Skin of body (tissue), 3 donors: ENCODE data around the gene SLC35B2. TPM values are rescaled to one million over a fixed set of nuclear protein-coding genes. Genes with fewer than 3 reads are reported as not detected.

Source experiments
- DNase-seq: peaks from one replicate; lab custom pipeline; 2025; lab: John Stamatoyannopoulos, UW
- small RNA-seq: library from RNA; depleted of rRNA; stranded (forward); fragments of <200 nt; gene quantifications from one replicate; pipeline ENCODE3, GENCODE V24; 2014; ENCODE audit warnings: low replicate concordance
- total RNA-seq: library from RNA; depleted of rRNA; stranded (reverse); fragments of >200 nt; gene quantifications from one replicate; pipeline ENCODE4 v1.2.3, GENCODE V29; 2014

Gene SLC35B2
- total RNA-seq, 1 donor from 2014 or later, result 26.1 TPM

GRCh38 chr6:44222486-44223318 is 34.6 kb downstream of the SLC35B2 start:
- no peak for DNase-seq

DNA sequence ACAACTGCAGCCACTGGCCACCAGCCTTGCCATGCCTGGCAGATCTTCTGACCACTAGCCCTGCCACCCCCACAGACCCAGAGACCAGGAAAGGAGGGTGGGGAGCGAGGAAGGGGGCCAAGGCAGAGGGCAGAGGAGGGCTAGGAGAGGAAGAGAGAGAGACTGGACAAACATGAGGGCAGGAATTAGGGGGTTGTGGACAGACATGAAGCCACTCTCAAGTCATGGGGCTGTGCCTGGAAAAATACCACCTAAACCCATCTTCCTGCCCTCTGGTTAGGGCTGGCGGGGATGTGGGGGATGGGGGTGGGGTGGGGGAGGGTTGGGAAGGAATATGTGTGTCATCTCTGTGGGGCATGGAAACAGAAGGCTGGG is 35.4 kb downstream of the SLC35B2 start:
- no peak for DNase-seq

GRCh38 chr6:44221291-44221960 is 35.9 kb downstream of the SLC35B2 start:
- DNase-seq, result peak; percentile 29

DNA sequence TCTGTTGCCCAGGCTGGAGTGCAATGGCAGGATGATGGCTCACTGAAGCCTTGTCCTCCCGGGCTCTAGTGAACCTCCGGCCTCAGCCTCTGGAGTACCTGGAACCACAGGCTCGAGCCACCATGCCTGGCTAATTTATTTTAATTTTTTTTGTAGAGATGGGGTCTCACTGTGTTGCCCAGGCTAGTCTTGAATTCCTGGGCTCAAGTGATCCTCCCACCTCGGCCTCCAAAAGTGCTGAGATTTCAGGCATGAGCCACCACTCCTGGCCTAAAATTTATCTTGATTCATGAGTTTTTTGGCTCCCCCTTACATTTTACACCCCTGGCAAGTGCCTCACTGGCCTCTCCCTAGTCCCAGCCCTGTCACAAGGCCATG is 36.4 kb downstream of the SLC35B2 start:
- DNase-seq, result no peak

DNA sequence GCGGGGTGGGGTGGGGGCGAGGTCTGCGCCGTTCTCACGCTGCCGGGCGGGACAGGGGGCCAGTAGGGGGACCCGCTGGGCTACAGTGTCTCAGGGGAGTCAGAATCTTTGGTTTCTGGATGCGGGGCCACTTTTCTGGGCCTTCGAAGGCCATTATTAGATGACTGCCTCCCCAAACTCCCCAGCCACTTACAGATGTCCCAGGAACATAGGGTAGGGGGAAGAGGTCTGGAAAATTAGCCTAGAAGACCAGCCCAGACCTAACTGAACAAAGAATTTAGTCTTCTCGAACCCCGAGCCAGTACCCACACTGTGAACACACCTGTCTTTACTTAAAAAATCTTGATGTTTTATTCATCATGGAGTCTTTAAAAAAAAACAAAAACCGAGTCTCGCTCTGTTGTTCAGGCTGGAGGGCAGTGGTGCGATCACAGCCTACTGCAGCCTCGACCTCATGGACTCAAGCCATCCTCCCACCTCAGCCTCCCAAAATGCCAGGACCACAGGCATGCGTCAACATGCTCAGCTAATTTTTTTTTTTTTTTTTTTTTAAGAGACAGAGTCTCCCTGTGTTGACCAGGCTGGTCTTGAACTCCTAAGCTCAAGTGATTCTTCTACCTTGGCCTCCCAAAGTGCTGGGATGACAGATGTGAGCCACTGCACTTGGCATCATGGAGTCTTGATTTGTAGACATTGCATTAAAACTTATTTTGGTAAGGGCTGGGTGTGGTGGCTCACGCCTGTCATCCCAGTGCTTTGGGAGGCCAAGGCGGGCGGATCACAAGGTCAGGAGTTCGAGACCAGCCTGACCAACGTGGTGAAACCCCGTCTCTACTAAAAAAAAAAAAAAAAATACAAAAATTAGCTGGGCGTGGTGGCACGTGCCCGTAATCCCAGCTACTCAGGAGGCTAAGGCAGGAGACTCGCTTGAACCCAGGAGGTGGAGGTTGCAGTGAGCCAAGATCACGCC is 37.2 kb downstream of the SLC35B2 start:
- DNase-seq, result no peak

DNA sequence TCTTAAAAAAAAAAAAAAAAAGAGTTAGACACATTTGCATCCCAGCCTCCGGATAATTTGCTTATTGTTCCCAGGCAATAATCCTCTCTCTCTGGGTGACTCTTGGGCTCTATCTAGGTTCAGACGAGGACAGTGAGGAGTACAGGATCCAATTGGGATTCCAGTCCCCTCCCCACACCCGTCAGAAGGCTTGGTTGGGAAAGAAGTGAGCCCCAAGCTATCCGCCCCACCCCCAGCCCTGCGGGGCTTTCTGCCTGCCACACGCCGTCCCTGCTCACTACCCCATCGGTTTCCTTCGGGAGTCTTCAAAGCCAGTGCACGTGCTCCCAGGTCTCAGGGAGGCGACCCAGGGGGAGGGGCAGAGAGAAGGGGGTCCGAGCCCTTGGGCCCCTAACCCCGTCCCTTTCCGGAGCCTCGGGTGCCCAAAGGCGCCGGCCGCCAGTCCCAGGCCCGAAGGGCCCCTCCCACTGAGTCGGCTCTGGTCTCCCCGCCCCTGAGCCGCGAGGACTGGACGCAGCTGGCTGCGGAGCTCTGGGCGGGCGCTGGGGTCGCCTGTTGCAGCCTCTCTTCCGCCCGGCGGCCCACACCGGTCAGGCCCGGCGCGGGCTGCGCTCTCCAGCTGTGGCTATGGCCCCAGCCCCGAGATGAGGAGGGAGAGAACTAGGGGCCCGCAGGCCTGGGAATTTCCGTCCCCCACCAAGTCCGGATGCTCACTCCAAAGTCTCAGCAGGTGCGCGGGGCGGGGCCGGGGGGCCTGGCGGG is 38.1 kb downstream of the SLC35B2 start:
- peak; percentile 49 for DNase-seq

GRCh38 chr6:44217332-44218143 is 39.8 kb downstream of the SLC35B2 start:
- no peak for DNase-seq

- DNase-seq, result peak; percentile 18
These were observed 40.5 kb downstream of the SLC35B2 start, which contains the start of gene MYMX for GRCh38 chr6:44216677-44217331. Gene MYMX (plus strand): TSS chr6:44216926. CDS start chr6:44217472, 546 bp downstream.

- DNase-seq, result no peak
These were observed 43.0 kb downstream of the SLC35B2 start for GRCh38 chr6:44214307-44214706.

- DNase-seq, result no peak
These were observed 46.0 kb downstream of the SLC35B2 start for GRCh38 chr6:44211284-44211683.

- no peak for DNase-seq
These were observed 49.4 kb downstream of the SLC35B2 start for GRCh38 chr6:44207966-44208365.

Small RNA genes within 50 kb of the gene (small RNA-seq; reads per million reads assigned to genes)
- gene RN7SL811P, result not detected

Other genes starting within 250 kb of the SLC35B2 start
- gene MRPL14, start 130.1 kb downstream of the SLC35B2 start, total RNA-seq, result 32.3 TPM
- 16.2 TPM for gene TMEM63B, start 130.0 kb downstream of the SLC35B2 start, total RNA-seq
- gene CAPN11, start 98.7 kb downstream of the SLC35B2 start, total RNA-seq, result 0.89 TPM
- gene MYMX, start 40.6 kb downstream of the SLC35B2 start, total RNA-seq, result 0.49 TPM
- gene SLC29A1, start 33.9 kb downstream of the SLC35B2 start, total RNA-seq, result 21.3 TPM
- 326 TPM for gene HSP90AB1, start 10.4 kb downstream of the SLC35B2 start, total RNA-seq
- 7.2 TPM for gene NFKBIE, start 8.0 kb upstream of the SLC35B2 start, total RNA-seq
- 0.10 TPM for gene TMEM151B, start 12.9 kb upstream of the SLC35B2 start, total RNA-seq
- 14.2 TPM for gene AARS2, start 55.8 kb upstream of the SLC35B2 start, total RNA-seq
- gene SPATS1, start 85.1 kb upstream of the SLC35B2 start, total RNA-seq, result not detected
- 23.3 TPM for gene CDC5L, start 130.2 kb upstream of the SLC35B2 start, total RNA-seq